ENCODE measurements around the gene SLC8A3. TPM values are rescaled to one million over a fixed set of nuclear protein-coding genes. Genes with fewer than 3 reads are reported as not detected.
"Not testable (repeated sequence)": the region's sequence is repeated elsewhere in the genome, so short reads cannot be mapped to it uniquely, and the experiment has no call there.

SLC8A3 gene
- total RNA-seq, 1 experiment from 2014 or later, result 0.13 TPM

- Histone ChIP-seq H4K8ac (replicated peaks; ENCODE audit: insufficient read length, low read depth, low read length) (no peak overlapping the region), H3K56ac (ENCODE audit: insufficient read length, low read depth, low read length) (no peak overlapping the region), H3K4me1 (ENCODE audit: insufficient read depth, low read length) (no peaks in the 10 kb centered on the region; the same call in 1 of the 2 replicates), H3K23me2 (ENCODE audit: insufficient read length, low read depth, low read length, poor library complexity, severe bottlenecking) (no peaks in the 10 kb centered on the region), H3K14ac (ENCODE audit: insufficient read depth, low read length) (no peak overlapping the region), H4K91ac (ENCODE audit: insufficient read length, low read depth, low read length) (no peak overlapping the region), H3K27ac (ENCODE audit: insufficient read length, low read depth, low read length) (no peak overlapping the region), H3K9ac (ENCODE audit: extremely low read depth, insufficient read length, low read length) (no peak overlapping the region), H4K20me1 (ENCODE audit: control insufficient read depth, insufficient read depth, insufficient read length) (no peaks in the 10 kb centered on the region), H3K9me3 (ENCODE audit: control insufficient read depth, low read depth, low read length) (no peaks in the 10 kb centered on the region), H2BK12ac (ENCODE audit: insufficient read length, low read depth, low read length) (no peak overlapping the region), H2AFZ (ENCODE audit: low read length) (no peak overlapping the region), H2BK120ac (ENCODE audit: low read depth, low read length, poor library complexity, severe bottlenecking) (no peak overlapping the region), H3K79me1 (ENCODE audit: insufficient read depth, low read depth, low read length, poor library complexity, severe bottlenecking) (no peaks in the 10 kb centered on the region), H3K4ac (ENCODE audit: low read depth, low read length) (no peak overlapping the region), H3K79me2 (ENCODE audit: insufficient read depth, low read length) (no peaks in the 10 kb centered on the region), H3K23ac (ENCODE audit: insufficient read length, low read depth, low read length) (no peak overlapping the region), H2BK5ac (ENCODE audit: insufficient read length, low read length) (no peak overlapping the region), H3K18ac (ENCODE audit: insufficient read length, low read depth, low read length) (no peak overlapping the region), H4K5ac (ENCODE audit: insufficient read length, low read depth, low read length) (no peak overlapping the region), H2BK20ac (ENCODE audit: low read depth, low read length, poor library complexity, severe bottlenecking) (no peak overlapping the region), H3K27me3 (ENCODE audit: insufficient read depth, low read length) (no peaks in the 10 kb centered on the region), H2AK5ac (ENCODE audit: insufficient read length, low read length) (no peak overlapping the region), H3T11ph (ENCODE audit: low read length) (no peak overlapping the region), H2BK15ac (ENCODE audit: low read depth, low read length) (no peak overlapping the region), H3K4me2 (ENCODE audit: insufficient read depth, insufficient read length, low read length) (no peak overlapping the region)
- no peak for DNase-seq
- H3K4me3 Mint-ChIP-seq, result no peak overlapping the region
- H3K27me3 Mint-ChIP-seq (ENCODE audit: low read depth), result peaks cover 29% of the 10 kb centered on the region
- peaks cover 24 to 33% of the 10 kb centered on the region in 2 experiments for H3K4me1 Mint-ChIP-seq
- H3K36me3 Mint-ChIP-seq (ENCODE audit: insufficient read depth in 1 of 3, low read depth in 3 of 3), result no peaks in the 10 kb centered on the region
- no CpG with 5 or more reads among the region's 61 CpGs for WGBS (ENCODE audit: extremely low coverage, insufficient read length, low lambda C conversion rate)
- H3K27ac Mint-ChIP-seq, result no peak overlapping the region
- H3K9me3 Mint-ChIP-seq, result peaks cover 0 to 5% of the 10 kb centered on the region in 2 experiments; a peak in 3 of 5 replicates
- no peak for TF ChIP-seq CTCF (conservative IDR thresholded peaks at IDR 0.05)
These were observed 45.6 kb upstream of the SLC8A3 start for GRCh38 chr14:70234066-70234950.

- H3K9me3 ChIP-seq (ENCODE audit: control insufficient read depth, low read depth, low read length); H3K9ac ChIP-seq (ENCODE audit: extremely low read depth, insufficient read length, low read length); H3K23ac ChIP-seq (ENCODE audit: insufficient read length, low read depth, low read length); H2BK20ac ChIP-seq (ENCODE audit: low read depth, low read length, poor library complexity, severe bottlenecking); H3K4me3 Mint-ChIP-seq; H4K91ac ChIP-seq (ENCODE audit: insufficient read length, low read depth, low read length); H3T11ph ChIP-seq (ENCODE audit: low read length); H3K56ac ChIP-seq (ENCODE audit: insufficient read length, low read depth, low read length); H3K4me2 ChIP-seq (ENCODE audit: insufficient read depth, insufficient read length, low read length); H3K23me2 ChIP-seq (ENCODE audit: insufficient read length, low read depth, low read length, poor library complexity, severe bottlenecking); H4K5ac ChIP-seq (ENCODE audit: insufficient read length, low read depth, low read length); H3K27me3 ChIP-seq (ENCODE audit: insufficient read depth, low read length); H3K27ac Mint-ChIP-seq; H2BK120ac ChIP-seq (ENCODE audit: low read depth, low read length, poor library complexity, severe bottlenecking); H2AFZ ChIP-seq (ENCODE audit: low read length); H3K4ac ChIP-seq (ENCODE audit: low read depth, low read length); H4K8ac ChIP-seq (replicated peaks; ENCODE audit: insufficient read length, low read depth, low read length); H2BK12ac ChIP-seq (ENCODE audit: insufficient read length, low read depth, low read length); H3K79me1 ChIP-seq (ENCODE audit: insufficient read depth, low read depth, low read length, poor library complexity, severe bottlenecking); H2BK15ac ChIP-seq (ENCODE audit: low read depth, low read length); H3K27ac ChIP-seq (ENCODE audit: insufficient read length, low read depth, low read length); H2BK5ac ChIP-seq (ENCODE audit: insufficient read length, low read length); H3K18ac ChIP-seq (ENCODE audit: insufficient read length, low read depth, low read length); H4K20me1 ChIP-seq (ENCODE audit: control insufficient read depth, insufficient read depth, insufficient read length); H3K14ac ChIP-seq (ENCODE audit: insufficient read depth, low read length); H3K27me3 Mint-ChIP-seq (ENCODE audit: low read depth); H2AK5ac ChIP-seq (ENCODE audit: insufficient read length, low read length); DNase-seq; H3K4me1 ChIP-seq (ENCODE audit: insufficient read depth, low read length); H3K79me2 ChIP-seq (ENCODE audit: insufficient read depth, low read length): not testable (repeated sequence)
- Mint-ChIP-seq H3K4me1 (peaks cover 28 to 30% of the 10 kb centered on the region in 2 experiments), H3K36me3 (ENCODE audit: insufficient read depth in 1 of 3, low read depth in 3 of 3) (peaks cover 0 to 16% (median 7%) of the 10 kb centered on the region in 3 experiments; a peak in 5 of 7 replicates), H3K9me3 (peaks cover 10 to 12% of the 10 kb centered on the region in 2 experiments; a peak in 4 of 5 replicates)
- no CpG with 5 or more reads among the region's 14 CpGs for WGBS (ENCODE audit: extremely low coverage, insufficient read length, low lambda C conversion rate)
These were observed 43.2 kb upstream of the SLC8A3 start for GRCh38 chr14:70231756-70232544.

All from H9 (cell line).